MM.1S (cell line): ENCODE data around the gene TTF2.

Source experiments
- DNase-seq: peaks from one replicate; pipeline ENCODE4 v3.0.0-alpha.2; 2015
- H2AFZ ChIP-seq: fragments of 300-600 bp; sonication (generic); 2 replicates; pipeline ENCODE4 v1.6.0; 2016; ENCODE audit warnings: antibody characterized with exemption, low read length
- H3F3A ChIP-seq: fragments of 300-600 bp; sonication (generic); 2 replicates; pipeline ENCODE4 v1.6.1; 2016; ENCODE audit warnings: mild to moderate bottlenecking, antibody characterized with exemption, low read length, moderate library complexity, mixed read lengths; ENCODE audit not compliant: insufficient read depth
- H3K27ac ChIP-seq: fragments of 300-600 bp; sonication (generic); 2 replicates; pipeline ENCODE4 v1.5.1; 2016; ENCODE audit warnings: mild to moderate bottlenecking, low read length
- H3K27me3 ChIP-seq: fragments of 300-600 bp; sonication (generic); replicated peaks from 2 replicates; pipeline ENCODE4 v1.6.0; 2016; ENCODE audit warnings: low read length; ENCODE audit not compliant: insufficient read depth
- H3K36me3 ChIP-seq: fragments of 300-600 bp; sonication (generic); replicated peaks from 2 replicates; pipeline ENCODE4 v1.6.1; 2016; ENCODE audit warnings: mild to moderate bottlenecking, low read length, mixed read lengths; ENCODE audit not compliant: insufficient read depth
- H3K4me1 ChIP-seq: fragments of 300-600 bp; sonication (generic); 2 replicates; pipeline ENCODE4 v1.6.1; 2016; ENCODE audit warnings: low read length, mixed read lengths
- H3K4me2 ChIP-seq: fragments of 300-600 bp; sonication (generic); 2 replicates; pipeline ENCODE4 v1.6.0; 2016; ENCODE audit warnings: low read depth, low read length
- H3K4me3 ChIP-seq: fragments of 300-600 bp; sonication (generic); 2 replicates; pipeline ENCODE4 v1.5.1; 2016; ENCODE audit warnings: low read length, mixed read lengths
- H3K79me2 ChIP-seq: fragments of 300-600 bp; sonication (generic); 2 replicates; pipeline ENCODE4 v1.6.1; 2016; ENCODE audit warnings: mixed run types, low read length, mixed read lengths
- H3K9ac ChIP-seq: fragments of 300-600 bp; sonication (generic); 2 replicates; pipeline ENCODE4 v1.6.1; 2016; ENCODE audit warnings: low read length, mixed read lengths
- H3K9me2 ChIP-seq: fragments of 300-600 bp; sonication (generic); replicated peaks from 2 replicates; pipeline ENCODE4 v1.6.1; 2016; ENCODE audit warnings: mild to moderate bottlenecking, low read length, mixed read lengths; ENCODE audit not compliant: insufficient read depth
- H3K9me3 ChIP-seq: fragments of 300-600 bp; sonication (generic); replicated peaks from 2 replicates; pipeline ENCODE4 v1.6.1; 2016; ENCODE audit warnings: mild to moderate bottlenecking, low read length, mixed read lengths; ENCODE audit not compliant: insufficient read depth
- H4K20me1 ChIP-seq: fragments of 300-600 bp; sonication (generic); 2 replicates; pipeline ENCODE4 v1.6.1; 2016; ENCODE audit warnings: mild to moderate bottlenecking, low read length, moderate library complexity, mixed read lengths; ENCODE audit not compliant: insufficient read depth
- EZH2 ChIP-seq: fragments of 300-600 bp; sonication (generic); optimal IDR thresholded peaks from 2 replicates; pipeline ENCODE3; 2017; ENCODE audit warnings: low read depth, mild to moderate bottlenecking, antibody characterized with exemption, low read length, mixed read lengths
- EZH2phosphoT487 ChIP-seq: fragments of 300-600 bp; sonication (generic); IDR thresholded peaks from 2 replicates; pipeline ENCODE4 v1.6.1; 2018; ENCODE audit warnings: antibody characterized with exemption, low read length
- TF ChIP-seq, protein P1 (sequence below): fragments of 300-600 bp; sonication (generic); IDR thresholded peaks from 2 replicates; pipeline ENCODE4 v1.5.1; 2016; ENCODE audit warnings: antibody characterized with exemption, low read length, mixed read lengths

Gene TTF2

DNA sequence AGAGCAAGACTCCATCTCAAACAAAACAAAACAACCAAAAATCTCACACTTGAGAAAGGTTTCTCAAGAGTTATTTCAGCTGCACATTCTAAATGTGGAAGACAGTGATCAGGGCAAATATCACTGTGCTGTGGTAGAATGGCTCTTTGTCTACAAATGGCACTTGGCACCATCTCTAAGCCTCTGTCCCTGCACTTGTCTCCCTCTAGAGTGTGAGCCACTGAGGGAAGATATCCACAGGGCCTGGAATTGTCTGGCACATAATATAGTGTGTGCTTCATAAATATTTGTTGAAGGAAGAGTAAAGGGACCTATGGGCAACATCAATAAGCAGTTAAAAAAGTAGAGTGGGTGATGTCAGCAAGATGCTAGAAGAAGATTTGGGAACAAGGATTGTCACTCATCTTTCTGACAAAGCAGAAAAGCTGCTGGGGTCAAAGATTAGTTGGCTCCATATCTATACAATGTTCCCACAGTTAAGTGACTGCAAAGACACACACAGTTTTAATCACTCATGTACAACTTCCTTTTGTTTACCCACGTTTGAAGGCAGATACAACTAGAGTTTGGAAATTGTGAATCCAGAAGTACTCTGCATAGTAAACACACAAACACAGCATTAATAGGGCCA, 39.5 kb upstream of the TTF2 start:
- Histone ChIP-seq H3K27me3 (no peaks in the 10 kb centered on the region), H3K4me2 (no peak overlapping the region), H3F3A (no peaks in the 10 kb centered on the region), H2AFZ (no peak overlapping the region), H3K9me2 (no peaks in the 10 kb centered on the region), H3K4me1 (no peaks in the 10 kb centered on the region), H3K9me3 (no peaks in the 10 kb centered on the region), H3K9ac (no peak overlapping the region), H4K20me1 (no peaks in the 10 kb centered on the region), H3K79me2 (no peaks in the 10 kb centered on the region), H3K4me3 (no peak overlapping the region), H3K36me3 (no peaks in the 10 kb centered on the region), H3K27ac (no peak overlapping the region)
- no peak for TF ChIP-seq EZH2
- TF ChIP-seq, protein P1, sequence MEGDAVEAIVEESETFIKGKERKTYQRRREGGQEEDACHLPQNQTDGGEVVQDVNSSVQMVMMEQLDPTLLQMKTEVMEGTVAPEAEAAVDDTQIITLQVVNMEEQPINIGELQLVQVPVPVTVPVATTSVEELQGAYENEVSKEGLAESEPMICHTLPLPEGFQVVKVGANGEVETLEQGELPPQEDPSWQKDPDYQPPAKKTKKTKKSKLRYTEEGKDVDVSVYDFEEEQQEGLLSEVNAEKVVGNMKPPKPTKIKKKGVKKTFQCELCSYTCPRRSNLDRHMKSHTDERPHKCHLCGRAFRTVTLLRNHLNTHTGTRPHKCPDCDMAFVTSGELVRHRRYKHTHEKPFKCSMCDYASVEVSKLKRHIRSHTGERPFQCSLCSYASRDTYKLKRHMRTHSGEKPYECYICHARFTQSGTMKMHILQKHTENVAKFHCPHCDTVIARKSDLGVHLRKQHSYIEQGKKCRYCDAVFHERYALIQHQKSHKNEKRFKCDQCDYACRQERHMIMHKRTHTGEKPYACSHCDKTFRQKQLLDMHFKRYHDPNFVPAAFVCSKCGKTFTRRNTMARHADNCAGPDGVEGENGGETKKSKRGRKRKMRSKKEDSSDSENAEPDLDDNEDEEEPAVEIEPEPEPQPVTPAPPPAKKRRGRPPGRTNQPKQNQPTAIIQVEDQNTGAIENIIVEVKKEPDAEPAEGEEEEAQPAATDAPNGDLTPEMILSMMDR = no peak
- TF ChIP-seq EZH2phosphoT487 = no peak
- DNase-seq = no peak

DNA sequence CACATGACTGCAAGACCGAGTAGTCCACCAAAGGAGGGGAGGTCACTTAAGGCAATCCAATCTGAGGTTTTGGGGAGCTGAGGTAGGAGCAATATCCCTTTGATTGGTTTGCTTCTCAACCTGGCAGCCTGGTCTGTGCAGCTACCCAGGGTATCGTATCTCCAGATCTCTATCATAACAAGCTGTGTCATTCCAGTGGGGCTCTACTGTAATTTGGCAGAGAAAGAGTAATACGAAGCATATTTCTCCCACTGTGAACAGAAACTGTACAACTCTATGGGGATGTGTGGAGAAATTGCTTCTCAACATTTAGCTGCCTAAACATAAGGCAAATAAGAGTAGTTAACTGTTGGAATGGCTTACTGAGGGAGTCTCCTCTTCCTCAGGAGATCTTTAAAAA, 38.0 kb upstream of the TTF2 start:
- Histone ChIP-seq H3K4me2 (no peak overlapping the region), H2AFZ (no peak overlapping the region), H3K9me2 (no peaks in the 10 kb centered on the region), H4K20me1 (no peaks in the 10 kb centered on the region), H3K9me3 (no peaks in the 10 kb centered on the region), H3K36me3 (no peaks in the 10 kb centered on the region), H3K27ac (no peak overlapping the region), H3K4me1 (no peaks in the 10 kb centered on the region), H3K27me3 (no peaks in the 10 kb centered on the region), H3K9ac (no peak overlapping the region), H3K4me3 (no peak overlapping the region), H3K79me2 (no peaks in the 10 kb centered on the region), H3F3A (no peaks in the 10 kb centered on the region)
- no peak for DNase-seq
- TF ChIP-seq EZH2 (no peak), EZH2phosphoT487 (no peak)
- TF ChIP-seq, protein P1 = no peak

DNA sequence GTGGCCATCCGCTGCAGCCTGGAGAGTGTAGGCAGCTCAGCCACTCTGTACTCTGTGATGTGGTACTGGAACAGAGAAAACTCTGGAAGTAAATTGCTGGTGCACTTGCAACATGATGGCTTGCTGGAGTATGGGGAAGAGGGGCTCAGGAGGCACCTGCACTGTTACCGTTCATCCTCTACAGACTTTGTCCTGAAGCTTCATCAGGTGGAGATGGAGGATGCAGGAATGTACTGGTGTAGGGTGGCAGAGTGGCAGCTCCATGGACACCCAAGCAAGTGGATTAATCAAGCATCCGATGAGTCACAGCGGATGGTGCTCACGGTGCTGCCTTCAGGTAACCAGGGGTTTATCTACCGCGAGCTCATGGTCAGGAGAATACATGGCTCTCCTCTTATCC, 34.6 kb upstream of the TTF2 start:
- no peak for DNase-seq
- H3K4me2 ChIP-seq = no peak overlapping the region
- H3K36me3 ChIP-seq = no peaks in the 10 kb centered on the region
- no peaks in the 10 kb centered on the region for H3K9me3 ChIP-seq
- no peaks in the 10 kb centered on the region for H3K79me2 ChIP-seq
- H3K9ac ChIP-seq = no peak overlapping the region
- no peak overlapping the region for H3K4me3 ChIP-seq
- H2AFZ ChIP-seq = no peak overlapping the region
- H4K20me1 ChIP-seq = no peaks in the 10 kb centered on the region
- no peaks in the 10 kb centered on the region for H3F3A ChIP-seq
- H3K27ac ChIP-seq = no peak overlapping the region
- no peaks in the 10 kb centered on the region for H3K4me1 ChIP-seq
- H3K27me3 ChIP-seq = no peaks in the 10 kb centered on the region
- TF ChIP-seq EZH2phosphoT487 (no peak), EZH2 (no peak)
- TF ChIP-seq, protein P1 = no peak
- no peaks in the 10 kb centered on the region for H3K9me2 ChIP-seq
